SK-N-SH treated with all-trans-retinoic acid at 6 μM for 48 hours (cell line): Measurements from ENCODE around the gene SUPT3H.

ENCODE experiments used
- RARB ChIP-seq: fragments of 250-450 bp; sonication (Bioruptor Pico); IDR thresholded peaks from 2 replicates; pipeline ENCODE4 v1.8.0; 2021; ENCODE audit warnings: mild to moderate bottlenecking, moderate library complexity
- ZFP30 ChIP-seq: fragments of 450-650 bp; formaldehyde crosslinking; IDR thresholded peaks from 2 replicates; pipeline ENCODE4 v1.5.0; 2022; ENCODE audit warnings: mild to moderate bottlenecking, moderate library complexity
- ZNF565 ChIP-seq: fragments of 450-650 bp; formaldehyde crosslinking; conservative IDR thresholded peaks from 2 replicates; pipeline ENCODE4 v1.5.0; 2020; ENCODE audit warnings: low read depth, mild to moderate bottlenecking, moderate library complexity
- TF ChIP-seq, protein P1 (sequence below): fragments of 250-450 bp; sonication (Bioruptor Pico); IDR thresholded peaks from 2 replicates; pipeline ENCODE4 v1.5.1; 2020; ENCODE audit warnings: low read depth, mild to moderate bottlenecking, moderate library complexity

DNA sequence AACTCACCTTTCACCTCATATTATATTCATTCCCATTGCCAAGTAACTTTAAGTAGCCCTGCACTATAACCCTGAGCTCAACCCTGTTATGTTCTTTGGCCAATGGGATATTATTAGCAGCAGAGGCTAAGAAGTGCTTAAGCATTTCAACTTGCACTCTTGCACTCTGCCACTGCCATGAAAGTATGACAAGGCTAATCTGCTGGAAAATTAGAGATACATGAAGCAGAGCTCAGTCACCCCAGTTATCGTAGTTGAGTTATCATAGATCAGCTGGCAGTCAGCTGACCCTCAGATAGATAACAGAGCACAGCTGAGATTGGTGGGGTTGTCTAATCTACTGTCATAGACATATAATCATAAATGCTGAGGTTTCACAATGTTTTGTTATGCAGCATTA is 259.0 kb downstream of the SUPT3H start:
- TF ChIP-seq ZFP30 (CRISPR knock-in tag) (no peak), ZNF565 (no peak), RARB (no peak)
- TF ChIP-seq, protein P1, sequence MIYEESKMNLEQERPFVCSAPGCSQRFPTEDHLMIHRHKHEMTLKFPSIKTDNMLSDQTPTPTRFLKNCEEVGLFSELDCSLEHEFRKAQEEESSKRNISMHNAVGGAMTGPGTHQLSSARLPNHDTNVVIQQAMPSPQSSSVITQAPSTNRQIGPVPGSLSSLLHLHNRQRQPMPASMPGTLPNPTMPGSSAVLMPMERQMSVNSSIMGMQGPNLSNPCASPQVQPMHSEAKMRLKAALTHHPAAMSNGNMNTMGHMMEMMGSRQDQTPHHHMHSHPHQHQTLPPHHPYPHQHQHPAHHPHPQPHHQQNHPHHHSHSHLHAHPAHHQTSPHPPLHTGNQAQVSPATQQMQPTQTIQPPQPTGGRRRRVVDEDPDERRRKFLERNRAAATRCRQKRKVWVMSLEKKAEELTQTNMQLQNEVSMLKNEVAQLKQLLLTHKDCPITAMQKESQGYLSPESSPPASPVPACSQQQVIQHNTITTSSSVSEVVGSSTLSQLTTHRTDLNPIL (CRISPR knock-in tag), result no peak
